HG03439 (cell line): ENCODE measurements around the gene GFPT1.

Source experiments
- ATAC-seq: cut with Tn5 transposase; IDR thresholded peaks from one replicate; pipeline ENCODE4 v1.9.1; 2021; ENCODE audit warnings: mild to moderate bottlenecking, moderate library complexity; ENCODE audit not compliant: unreplicated experiment

GFPT1 gene

GRCh38 chr2:69330781-69331180 is 56.2 kb downstream of the GFPT1 start:
- no peak for ATAC-seq

- no peak for ATAC-seq
Measured at GRCh38 chr2:69322631-69323030, 64.4 kb downstream of the GFPT1 start.

GRCh38 chr2:69316550-69316949 is 70.5 kb downstream of the GFPT1 start:
- no peak for ATAC-seq

- no peak for ATAC-seq
Measured at GRCh38 chr2:69315160-69315761, 71.8 kb downstream of the GFPT1 start.

GRCh38 chr2:69311024-69311416 is 76.0 kb downstream of the GFPT1 start:
- no peak for ATAC-seq

- no peak for ATAC-seq
Measured at GRCh38 chr2:69310111-69311023, 76.7 kb downstream of the GFPT1 start.

- ATAC-seq, result no peak
Measured at GRCh38 chr2:69309351-69310110, 77.5 kb downstream of the GFPT1 start.

GRCh38 chr2:69308338-69308737 is 78.7 kb downstream of the GFPT1 start:
- ATAC-seq, result no peak

GRCh38 chr2:69307579-69308064 is 79.4 kb downstream of the GFPT1 start:
- ATAC-seq, result no peak

- ATAC-seq, result peak; percentile 79
Measured at GRCh38 chr2:69306822-69307578, 80.0 kb downstream of the GFPT1 start.

- ATAC-seq, result no peak
Measured at GRCh38 chr2:69306393-69306821, 80.6 kb downstream of the GFPT1 start.

GRCh38 chr2:69305712-69306392 is 81.2 kb downstream of the GFPT1 start:
- ATAC-seq, result no peak

GRCh38 chr2:69305166-69305565 is 81.9 kb downstream of the GFPT1 start:
- no peak for ATAC-seq

- ATAC-seq, result no peak
Measured at GRCh38 chr2:69304656-69305055, 82.4 kb downstream of the GFPT1 start.

- ATAC-seq, result no peak
Measured at GRCh38 chr2:69300650-69301049, 86.4 kb downstream of the GFPT1 start.

- no peak for ATAC-seq
Measured at GRCh38 chr2:69299772-69300516, 87.1 kb downstream of the GFPT1 start.

GRCh38 chr2:69298862-69299261 is 88.2 kb downstream of the GFPT1 start:
- ATAC-seq, result no peak

- no peak for ATAC-seq
Measured at GRCh38 chr2:69298261-69298660, 88.8 kb downstream of the GFPT1 start.

- no peak for ATAC-seq
Measured at GRCh38 chr2:69297216-69297615, 89.8 kb downstream of the GFPT1 start.
